Measurements from ENCODE around the gene TRMT112. TPM values are rescaled to one million over a fixed set of nuclear protein-coding genes. Genes with fewer than 3 reads are reported as not detected.

Gene TRMT112
- 100 to 1,000 TPM in 1 of 3 donors, 10 to 100 TPM in 2; 48.5 to 122 (median 63.5) TPM for total RNA-seq
- long read RNA-seq, donor 1, transcript TRMT112-203 (3 exons, 823 nt) = minor isoform, 10 of 77 reads
- long read RNA-seq, donor 1, transcript TRMT112-206 (4 exons, 1,106 nt) = major isoform, 64 of 77 reads
- long read RNA-seq, donor 1, partial matches to known transcripts = 0 of 77 reads
- long read RNA-seq, donor 1, other reads (novel, unspliced or antisense) = 0 of 77 reads
- long read RNA-seq, donor 2, transcript TRMT112-206 (4 exons, 1,106 nt) = major isoform, 33 of 34 reads
- long read RNA-seq, donor 2, partial matches to known transcripts = 0 of 34 reads
- long read RNA-seq, donor 2, other reads (novel, unspliced or antisense) = 0 of 34 reads

DNA sequence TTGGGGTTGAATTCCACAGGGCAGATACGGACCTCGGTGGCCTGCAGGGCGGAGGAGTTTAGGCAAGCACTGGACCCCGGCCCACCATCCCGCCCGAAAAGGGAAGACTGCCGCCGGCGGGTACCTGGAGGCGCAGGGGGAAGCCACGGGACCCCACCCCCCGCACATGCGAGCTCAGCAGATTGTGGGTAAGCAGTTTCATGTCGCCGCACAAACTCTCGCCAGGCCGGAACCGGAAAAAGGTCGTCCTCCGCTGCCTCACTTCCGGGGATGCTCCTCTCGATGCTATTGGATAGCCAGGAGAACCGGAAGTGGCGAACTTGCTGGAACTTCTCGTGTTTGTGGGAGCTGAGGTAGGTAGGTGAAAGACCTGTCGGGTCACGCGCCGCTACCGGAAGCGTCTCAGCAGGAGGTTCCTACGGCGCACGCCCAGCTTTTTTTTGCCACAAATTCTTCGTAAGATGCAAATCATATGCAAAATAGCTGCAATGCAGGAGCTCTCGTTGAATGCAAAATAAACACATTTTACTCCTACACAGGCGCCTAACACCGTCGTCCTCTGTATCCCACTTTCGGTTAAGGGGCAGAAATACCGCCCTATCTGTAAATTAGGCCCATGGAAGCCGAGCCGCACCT is at the start of gene TRMT112:
TSS of gene TRMT112 (minus strand) at position 235 of the 636 bp plus-strand sequence. CDS start at position 202, 33 bp downstream.
- TF ChIP-seq, protein P1, sequence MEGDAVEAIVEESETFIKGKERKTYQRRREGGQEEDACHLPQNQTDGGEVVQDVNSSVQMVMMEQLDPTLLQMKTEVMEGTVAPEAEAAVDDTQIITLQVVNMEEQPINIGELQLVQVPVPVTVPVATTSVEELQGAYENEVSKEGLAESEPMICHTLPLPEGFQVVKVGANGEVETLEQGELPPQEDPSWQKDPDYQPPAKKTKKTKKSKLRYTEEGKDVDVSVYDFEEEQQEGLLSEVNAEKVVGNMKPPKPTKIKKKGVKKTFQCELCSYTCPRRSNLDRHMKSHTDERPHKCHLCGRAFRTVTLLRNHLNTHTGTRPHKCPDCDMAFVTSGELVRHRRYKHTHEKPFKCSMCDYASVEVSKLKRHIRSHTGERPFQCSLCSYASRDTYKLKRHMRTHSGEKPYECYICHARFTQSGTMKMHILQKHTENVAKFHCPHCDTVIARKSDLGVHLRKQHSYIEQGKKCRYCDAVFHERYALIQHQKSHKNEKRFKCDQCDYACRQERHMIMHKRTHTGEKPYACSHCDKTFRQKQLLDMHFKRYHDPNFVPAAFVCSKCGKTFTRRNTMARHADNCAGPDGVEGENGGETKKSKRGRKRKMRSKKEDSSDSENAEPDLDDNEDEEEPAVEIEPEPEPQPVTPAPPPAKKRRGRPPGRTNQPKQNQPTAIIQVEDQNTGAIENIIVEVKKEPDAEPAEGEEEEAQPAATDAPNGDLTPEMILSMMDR (IDR thresholded peaks at IDR 0.05) = no peak
- intact Hi-C loops (cut with DNase I, micrococcal nuclease) = no loop called here
- H3K36me3 ChIP-seq (ENCODE audit: low read depth) = peaks cover 6% of the 10 kb centered on the region
- ATAC-seq (peak; percentile 70), DNase-seq (peak; percentile 94 to 98 (median 96))
- peaks cover 32% of the 10 kb centered on the region for H3K4me1 ChIP-seq (ENCODE audit: low read depth)
- H3K9me3 ChIP-seq = no peaks in the 10 kb centered on the region
- H3K4me3 ChIP-seq = peak within 1 kb of the TSS; percentile 69

DNA sequence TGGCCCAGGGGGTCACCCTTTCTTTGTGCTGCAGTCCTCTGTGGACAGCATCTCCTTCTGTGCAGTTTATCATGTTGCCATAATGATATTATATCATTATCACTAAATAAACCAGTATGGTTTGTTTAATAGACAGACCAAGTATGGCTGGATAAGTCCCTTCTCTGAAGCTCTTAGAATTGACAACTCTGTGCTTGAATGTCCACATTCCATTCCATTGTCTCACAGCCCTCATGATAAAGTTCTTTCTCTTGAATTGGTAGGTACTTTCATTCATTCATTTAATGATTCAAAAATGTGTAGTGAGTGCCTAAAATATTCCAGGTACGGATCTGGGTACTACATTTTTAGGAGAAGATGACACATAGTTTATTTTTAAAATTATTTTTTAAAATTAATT is 49.4 kb upstream of the TRMT112 start:
- Histone ChIP-seq H3K36me3 (ENCODE audit: low read depth) (peaks cover 12% of the 10 kb centered on the region), H3K4me1 (ENCODE audit: low read depth) (no peaks in the 10 kb centered on the region), H3K9me3 (no peaks in the 10 kb centered on the region), H3K4me3 (no peak overlapping the region)
- ATAC-seq = no peak
- DNase-seq = no peak
- intact Hi-C loops (cut with DNase I, micrococcal nuclease) = no loop called here
- TF ChIP-seq, protein P1 (IDR thresholded peaks at IDR 0.05) = no peak

DNA sequence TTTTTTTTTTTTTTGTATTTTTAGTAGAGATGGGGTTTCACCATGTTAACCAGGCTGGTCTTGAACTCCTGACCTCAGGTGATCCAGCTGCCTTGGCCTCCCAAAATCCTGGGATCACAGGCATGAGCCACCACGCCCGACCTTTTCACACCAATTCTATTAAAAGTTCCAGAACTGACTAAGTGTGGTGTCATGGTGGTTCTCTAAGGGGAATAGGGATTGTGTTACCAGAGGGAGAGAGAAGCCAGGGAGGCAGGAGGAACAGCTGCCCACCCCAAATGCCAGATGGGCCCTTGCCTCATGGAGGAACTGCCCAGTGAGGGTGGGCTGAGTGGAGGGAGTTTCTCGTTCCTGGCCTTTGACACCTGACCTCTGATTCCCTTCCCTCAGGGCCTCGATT is 47.6 kb upstream of the TRMT112 start:
- no peak for ATAC-seq
- H3K4me1 ChIP-seq (ENCODE audit: low read depth) = peaks cover 7% of the 10 kb centered on the region
- H3K36me3 ChIP-seq (ENCODE audit: low read depth) = peaks cover 12% of the 10 kb centered on the region
- no peaks in the 10 kb centered on the region for H3K9me3 ChIP-seq
- no peak for DNase-seq
- no peak overlapping the region for H3K4me3 ChIP-seq
- intact Hi-C loops (cut with DNase I, micrococcal nuclease) = no loop called here
- TF ChIP-seq, protein P1 (IDR thresholded peaks at IDR 0.05) = no peak

DNA sequence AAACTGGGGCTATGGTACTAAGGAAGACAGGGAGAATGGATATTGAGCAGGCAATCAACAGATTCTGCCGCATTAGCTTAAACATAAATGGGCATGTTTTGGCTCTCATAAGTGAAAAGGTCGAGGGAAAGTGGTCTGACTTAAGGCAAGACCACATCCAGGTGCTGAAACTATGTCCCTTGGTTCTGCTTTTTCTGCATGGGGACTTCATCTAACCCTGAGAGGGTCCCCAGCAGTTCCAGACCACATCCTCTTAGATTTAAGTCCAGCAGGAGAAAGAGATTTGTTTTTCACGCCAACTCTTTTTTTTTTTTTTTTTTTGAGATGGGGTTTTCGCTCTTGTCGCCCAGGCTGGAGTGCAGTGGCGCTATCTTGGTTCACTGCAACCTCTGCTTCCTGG is 47.1 kb upstream of the TRMT112 start:
- ATAC-seq = no peak
- intact Hi-C loops (cut with DNase I, micrococcal nuclease) = no loop called here
- Histone ChIP-seq H3K9me3 (no peaks in the 10 kb centered on the region), H3K4me1 (ENCODE audit: low read depth) (peaks cover 11% of the 10 kb centered on the region), H3K36me3 (ENCODE audit: low read depth) (peaks cover 12% of the 10 kb centered on the region), H3K4me3 (no peak overlapping the region)
- no peak for DNase-seq
- TF ChIP-seq, protein P1 (IDR thresholded peaks at IDR 0.05) = no peak

DNA sequence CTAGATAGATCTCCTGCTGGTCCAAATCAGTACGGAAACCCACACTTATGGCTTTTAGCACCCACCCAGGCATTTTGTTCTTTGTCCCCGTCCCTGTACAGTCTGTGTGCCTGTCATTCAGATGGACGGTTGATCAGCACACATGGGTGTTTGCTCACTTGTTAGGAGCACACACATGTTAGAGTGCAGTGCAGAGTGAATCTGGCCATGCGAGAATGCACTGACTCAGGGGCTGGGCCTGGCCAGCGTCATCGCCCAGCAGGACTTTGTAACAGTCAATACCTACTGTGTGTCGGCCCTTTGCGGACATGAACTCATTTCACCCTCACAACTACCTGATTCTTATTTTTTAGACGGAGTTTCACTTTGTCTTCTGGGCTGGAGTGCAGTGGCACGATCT is 45.0 kb upstream of the TRMT112 start:
- H3K4me3 ChIP-seq = no peak overlapping the region
- ATAC-seq (no peak), DNase-seq (no peak)
- TF ChIP-seq, protein P1 (IDR thresholded peaks at IDR 0.05) = no peak
- H3K36me3 ChIP-seq (ENCODE audit: low read depth) = peaks cover 12% of the 10 kb centered on the region
- no peaks in the 10 kb centered on the region for H3K9me3 ChIP-seq
- intact Hi-C loops (cut with DNase I, micrococcal nuclease) = no loop called here
- peaks cover 22% of the 10 kb centered on the region for H3K4me1 ChIP-seq (ENCODE audit: low read depth)

Measured in mucosa of descending colon (tissue), 3 donors.